Astrocyte (in vitro differentiated cells and primary cell): Measurements from ENCODE around the gene AKR1D1. TPM values are rescaled to one million over a fixed set of nuclear protein-coding genes. Genes with fewer than 3 reads are reported as not detected.

ENCODE experiments used
- DNase-seq: peaks from one replicate; pipeline ENCODE4 v3.0.0-alpha.2; 2010; ENCODE audit warnings: low read depth
- FAIRE-seq: peaks from 2 replicates; lab custom pipeline; 2011; peaks lifted over from hg19 to GRCh38; lab: Jason Lieb, UNC
- H2AFZ ChIP-seq: 2 replicates; pipeline ENCODE4 v1.6.0; 2012; ENCODE audit warnings: low read depth, low read length, inconsistent platforms
- H3K27ac ChIP-seq: 2 replicates; pipeline ENCODE4 v1.5.1; 2011; ENCODE audit warnings: low read depth, low read length, inconsistent platforms
- H3K27me3 ChIP-seq: 2 replicates; pipeline ENCODE4 v1.6.0; 2011; ENCODE audit warnings: low read length, inconsistent platforms; ENCODE audit not compliant: insufficient read depth
- H3K36me3 ChIP-seq: 2 replicates; pipeline ENCODE4 v1.5.1; 2011; ENCODE audit warnings: low read length, inconsistent platforms; ENCODE audit not compliant: insufficient read depth
- H3K4me1 ChIP-seq: 2 replicates; pipeline ENCODE4 v1.5.1; 2011; ENCODE audit warnings: low read length, inconsistent platforms; ENCODE audit not compliant: insufficient read depth
- H3K4me2 ChIP-seq: 2 replicates; pipeline ENCODE4 v1.6.0; 2012; ENCODE audit warnings: low read length, inconsistent platforms
- H3K4me3 ChIP-seq: 2 replicates; pipeline ENCODE4 v1.5.1; 2011; ENCODE audit warnings: low read depth, mild to moderate bottlenecking, low read length, inconsistent platforms; ENCODE audit not compliant: insufficient read depth
- H3K79me2 ChIP-seq: 2 replicates; pipeline ENCODE4 v1.6.0; 2012; ENCODE audit warnings: mild to moderate bottlenecking, low read length, inconsistent platforms; ENCODE audit not compliant: insufficient read depth
- H3K9ac ChIP-seq: 2 replicates; pipeline ENCODE4 v1.6.0; 2012; ENCODE audit warnings: mild to moderate bottlenecking, low read length, inconsistent platforms
- H3K9me3 ChIP-seq: 2 replicates; pipeline ENCODE4 v1.5.1; 2012; ENCODE audit warnings: low read depth, mild to moderate bottlenecking, low read length, inconsistent platforms; ENCODE audit not compliant: insufficient read depth
- H4K20me1 ChIP-seq: 2 replicates; pipeline ENCODE4 v1.6.0; 2012; ENCODE audit warnings: low read length, inconsistent platforms; ENCODE audit not compliant: insufficient read depth
- H3K27ac Mint-ChIP-seq: one replicate; pipeline ENCODE4 v1.8.0; 2021; ENCODE audit warnings: mild to moderate bottlenecking, mixed read lengths; ENCODE audit not compliant: unreplicated experiment
- H3K27me3 Mint-ChIP-seq: one replicate; pipeline ENCODE4 v1.8.0; 2021; ENCODE audit warnings: low read depth, mixed read lengths; ENCODE audit not compliant: unreplicated experiment
- H3K36me3 Mint-ChIP-seq: one replicate; pipeline ENCODE4 v1.8.0; 2021; ENCODE audit warnings: low read depth, mixed read lengths; ENCODE audit not compliant: unreplicated experiment
- H3K4me1 Mint-ChIP-seq: one replicate; pipeline ENCODE4 v1.8.0; 2021; ENCODE audit warnings: low read depth, mixed read lengths; ENCODE audit not compliant: unreplicated experiment
- H3K4me3 Mint-ChIP-seq: one replicate; pipeline ENCODE4 v1.8.0; 2021; ENCODE audit warnings: mild to moderate bottlenecking, moderate library complexity, mixed read lengths; ENCODE audit not compliant: unreplicated experiment
- H3K9me3 Mint-ChIP-seq: one replicate; pipeline ENCODE4 v1.8.0; 2021; ENCODE audit warnings: mild to moderate bottlenecking, mixed read lengths; ENCODE audit not compliant: unreplicated experiment
- CTCF ChIP-seq: IDR thresholded peaks from 2 replicates; pipeline ENCODE4 v1.5.1; 2011; ENCODE audit warnings: low read depth, mild to moderate bottlenecking, inconsistent platforms, low read length, moderate library complexity; ENCODE audit not compliant: insufficient read depth
- EZH2 ChIP-seq: IDR thresholded peaks from 2 replicates; pipeline ENCODE4 v1.6.1; 2012; ENCODE audit warnings: mild to moderate bottlenecking, low read length, inconsistent platforms; ENCODE audit not compliant: insufficient read depth
- total RNA-seq: library from RNA; stranded (reverse); gene quantifications from 2 replicates; pipeline ENCODE4 v1.2.1, GENCODE V29; 2021

Gene AKR1D1
- total RNA-seq, 1 donor from 2014 or later: not detected

- Histone ChIP-seq H3K36me3 (no peaks in the 10 kb centered on the region), H3K9me3 (peaks cover 9% of the 10 kb centered on the region)
- no peak overlapping the region for H3K27ac Mint-ChIP-seq
Measured at GRCh38 chr7:138163800-138164199, 87.5 kb downstream of the AKR1D1 start.

GRCh38 chr7:138164804-138165203, 88.5 kb downstream of the AKR1D1 start:
- no peaks in the 10 kb centered on the region for H3K27me3 ChIP-seq
- TF ChIP-seq EZH2 (no peak), CTCF (no peak)
- no peaks in the 10 kb centered on the region for H3K79me2 ChIP-seq
- H3K9me3 Mint-ChIP-seq: peaks cover 20% of the 10 kb centered on the region
- no peak for FAIRE-seq
- no peaks in the 10 kb centered on the region for H3K27me3 Mint-ChIP-seq
- H3K4me1 Mint-ChIP-seq: peaks cover 27% of the 10 kb centered on the region
- no peak for DNase-seq
- H3K4me3 ChIP-seq: no peak overlapping the region
- peaks cover 9% of the 10 kb centered on the region for H3K36me3 Mint-ChIP-seq
- no peak overlapping the region for H3K4me3 Mint-ChIP-seq
- no peak overlapping the region for H3K27ac Mint-ChIP-seq
- no peak overlapping the region for H2AFZ ChIP-seq
- H4K20me1 ChIP-seq: no peaks in the 10 kb centered on the region
- no peak overlapping the region for H3K27ac ChIP-seq
- no peak overlapping the region for H3K4me2 ChIP-seq
- H3K4me1 ChIP-seq: peaks cover 10% of the 10 kb centered on the region
- H3K9me3 ChIP-seq: peaks cover 9% of the 10 kb centered on the region
- H3K9ac ChIP-seq: no peak overlapping the region
- H3K36me3 ChIP-seq: no peaks in the 10 kb centered on the region

More at GRCh38 chr7:138163800-138164199, 87.5 kb downstream of the AKR1D1 start:
- no peak for FAIRE-seq
- no peaks in the 10 kb centered on the region for H3K27me3 Mint-ChIP-seq
- Histone ChIP-seq H3K79me2 (no peaks in the 10 kb centered on the region), H3K4me2 (no peak overlapping the region), H3K27ac (no peak overlapping the region), H3K27me3 (no peaks in the 10 kb centered on the region), H2AFZ (no peak overlapping the region), H3K9ac (no peak overlapping the region), H3K4me3 (no peak overlapping the region), H4K20me1 (no peaks in the 10 kb centered on the region), H3K4me1 (peaks cover 4% of the 10 kb centered on the region)
- no peak overlapping the region for H3K4me3 Mint-ChIP-seq
- peaks cover 20% of the 10 kb centered on the region for H3K9me3 Mint-ChIP-seq
- H3K36me3 Mint-ChIP-seq: peaks cover 9% of the 10 kb centered on the region
- DNase-seq: no peak
- H3K4me1 Mint-ChIP-seq: peaks cover 17% of the 10 kb centered on the region
- TF ChIP-seq EZH2: no peak

- FAIRE-seq (no peak), DNase-seq (no peak)
- Mint-ChIP-seq H3K36me3 (peaks cover 9% of the 10 kb centered on the region), H3K4me3 (no peak overlapping the region), H3K9me3 (peaks cover 20% of the 10 kb centered on the region), H3K27ac (peak overlapping the region; percentile 90), H3K4me1 (peaks cover 42% of the 10 kb centered on the region), H3K27me3 (no peaks in the 10 kb centered on the region)
- H3K27ac ChIP-seq: peak overlapping the region; percentile 50
- peak overlapping the region; percentile 16 for H3K9ac ChIP-seq
- H3K27me3 ChIP-seq: no peaks in the 10 kb centered on the region
- H3K4me2 ChIP-seq: peak overlapping the region; percentile 16
- no peak overlapping the region for H3K4me3 ChIP-seq
- H3K36me3 ChIP-seq: no peaks in the 10 kb centered on the region
- peaks cover 9% of the 10 kb centered on the region for H3K9me3 ChIP-seq
- H2AFZ ChIP-seq: no peak overlapping the region
- no peaks in the 10 kb centered on the region for H3K79me2 ChIP-seq
- TF ChIP-seq EZH2: no peak
- no peak for TF ChIP-seq CTCF
- peaks cover 9% of the 10 kb centered on the region for H3K4me1 ChIP-seq
- no peaks in the 10 kb centered on the region for H4K20me1 ChIP-seq
Measured at GRCh38 chr7:138166681-138167080, 90.4 kb downstream of the AKR1D1 start.
